Ascending aorta (tissue), 2 donors: Measurements from ENCODE around the gene RAF1. TPM values are rescaled to one million over a fixed set of nuclear protein-coding genes. Genes with fewer than 3 reads are reported as not detected.

Source experiments
- DNase-seq, 2 donors: peaks; one replicate each; pipeline ENCODE4 v3.0.0-alpha.2; 2019; ENCODE audit warnings: low spot score in 2 of 2
- H3K27ac ChIP-seq, 2 donors: fragments of 200-600 bp; sonication (generic); one replicate each; pipeline ENCODE4 v1.5.1; 2016 to 2017; ENCODE audit warnings: mild to moderate bottlenecking in 1 of 2
- H3K27me3 ChIP-seq: fragments of 200-600 bp; sonication (generic); one replicate; pipeline ENCODE4 v1.5.1; 2017
- H3K36me3 ChIP-seq, 2 donors: fragments of 200-600 bp; sonication (generic); one replicate each; pipeline ENCODE4 v1.5.1; 2016
- H3K4me1 ChIP-seq, 2 donors: fragments of 200-600 bp; sonication (generic); one replicate each; pipeline ENCODE4 v1.5.1; 2016 to 2017; ENCODE audit warnings: mild to moderate bottlenecking in 1 of 2
- H3K4me3 ChIP-seq, 2 donors: fragments of 200-600 bp; sonication (generic); one replicate each; pipeline ENCODE4 v1.5.1; 2016 to 2017; ENCODE audit warnings: mild to moderate bottlenecking in 1 of 2
- H3K9me3 ChIP-seq, 2 donors: fragments of 200-600 bp; sonication (generic); one replicate each; pipeline ENCODE4 v1.5.1; 2016
- intact Hi-C: fragments of 100-400 bp; cut with DNase I; formaldehyde crosslinking; loops from one replicate; pipeline ENCODE4 v1.15.1; 2023
- total RNA-seq: library from RNA; depleted of rRNA; stranded (reverse); fragments of >200 nt; gene quantifications from one replicate; pipeline ENCODE4 v1.1.0, GENCODE V29; 2016
- TF ChIP-seq, protein P1 (sequence below), 3 experiments: fragments of 200-600 bp in 2 of 3; fragments of 450-650 bp in 1 of 3; sonication (generic) in 2 of 3; IDR thresholded peaks; one replicate each; pipeline ENCODE4 v1.5.1; 2016 to 2019; ENCODE audit warnings: antibody characterized with exemption in 3 of 3, mild to moderate bottlenecking in 1 of 3, moderate library complexity in 1 of 3

Gene RAF1
- total RNA-seq, 1 donor from 2014 or later = 103 TPM

GRCh38 chr3:12658593-12659058, 5.3 kb downstream of the RAF1 start:
- intact Hi-C loops = loop anchor here (10.0 kb wide), 1 partner anchor 1236 kb away; no protein-coding TSS in a partner anchor
- peak overlapping the region; percentile 9 to 29 for H3K4me3 ChIP-seq
- H3K27ac ChIP-seq = peak overlapping the region; percentile 79 to 82
- no peak for DNase-seq
- H3K4me1 ChIP-seq = peaks cover 6 to 42% of the 10 kb centered on the region in 2 donors
- TF ChIP-seq, protein P1, sequence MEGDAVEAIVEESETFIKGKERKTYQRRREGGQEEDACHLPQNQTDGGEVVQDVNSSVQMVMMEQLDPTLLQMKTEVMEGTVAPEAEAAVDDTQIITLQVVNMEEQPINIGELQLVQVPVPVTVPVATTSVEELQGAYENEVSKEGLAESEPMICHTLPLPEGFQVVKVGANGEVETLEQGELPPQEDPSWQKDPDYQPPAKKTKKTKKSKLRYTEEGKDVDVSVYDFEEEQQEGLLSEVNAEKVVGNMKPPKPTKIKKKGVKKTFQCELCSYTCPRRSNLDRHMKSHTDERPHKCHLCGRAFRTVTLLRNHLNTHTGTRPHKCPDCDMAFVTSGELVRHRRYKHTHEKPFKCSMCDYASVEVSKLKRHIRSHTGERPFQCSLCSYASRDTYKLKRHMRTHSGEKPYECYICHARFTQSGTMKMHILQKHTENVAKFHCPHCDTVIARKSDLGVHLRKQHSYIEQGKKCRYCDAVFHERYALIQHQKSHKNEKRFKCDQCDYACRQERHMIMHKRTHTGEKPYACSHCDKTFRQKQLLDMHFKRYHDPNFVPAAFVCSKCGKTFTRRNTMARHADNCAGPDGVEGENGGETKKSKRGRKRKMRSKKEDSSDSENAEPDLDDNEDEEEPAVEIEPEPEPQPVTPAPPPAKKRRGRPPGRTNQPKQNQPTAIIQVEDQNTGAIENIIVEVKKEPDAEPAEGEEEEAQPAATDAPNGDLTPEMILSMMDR (IDR thresholded peaks at IDR 0.05) = no peak
- no peaks in the 10 kb centered on the region for H3K9me3 ChIP-seq
- H3K27me3 ChIP-seq = no peaks in the 10 kb centered on the region
- H3K36me3 ChIP-seq = no peaks in the 10 kb centered on the region

GRCh38 chr3:12656850-12657249, 7.1 kb downstream of the RAF1 start:
- Histone ChIP-seq H3K27me3 (no peaks in the 10 kb centered on the region), H3K27ac (peak overlapping the region in 1 of 2 donors; percentile 82), H3K36me3 (no peaks in the 10 kb centered on the region), H3K9me3 (no peaks in the 10 kb centered on the region), H3K4me3 (no peak overlapping the region), H3K4me1 (peaks cover 6 to 51% of the 10 kb centered on the region in 2 donors)
- DNase-seq = no peak
- TF ChIP-seq, protein P1 (IDR thresholded peaks at IDR 0.05) = no peak
- intact Hi-C loops = loop anchor here (10.0 kb wide), 1 partner anchor 1238 kb away; no protein-coding TSS in a partner anchor

GRCh38 chr3:12656193-12656592, 7.7 kb downstream of the RAF1 start:
- DNase-seq = no peak
- no peaks in the 10 kb centered on the region for H3K9me3 ChIP-seq
- H3K27ac ChIP-seq = peak overlapping the region; percentile 16 to 82
- TF ChIP-seq, protein P1 (IDR thresholded peaks at IDR 0.05) = no peak
- peaks cover 6 to 47% of the 10 kb centered on the region in 2 donors for H3K4me1 ChIP-seq
- no peak overlapping the region for H3K4me3 ChIP-seq
- no peaks in the 10 kb centered on the region for H3K36me3 ChIP-seq
- no peaks in the 10 kb centered on the region for H3K27me3 ChIP-seq
- intact Hi-C loops = loop anchor here (10.0 kb wide), 1 partner anchor 1239 kb away; no protein-coding TSS in a partner anchor

- Histone ChIP-seq H3K27me3 (no peaks in the 10 kb centered on the region), H3K9me3 (no peaks in the 10 kb centered on the region), H3K4me3 (no peak overlapping the region), H3K27ac (peak overlapping the region; percentile 16 to 24), H3K4me1 (peaks cover 6 to 50% of the 10 kb centered on the region in 2 donors), H3K36me3 (no peaks in the 10 kb centered on the region)
- intact Hi-C loops = loop anchor here (10.0 kb wide), 1 partner anchor 1239 kb away; no protein-coding TSS in a partner anchor
- TF ChIP-seq, protein P1 (IDR thresholded peaks at IDR 0.05) = no peak
- DNase-seq = no peak
Measured at GRCh38 chr3:12655701-12656100, 8.2 kb downstream of the RAF1 start.

DNA sequence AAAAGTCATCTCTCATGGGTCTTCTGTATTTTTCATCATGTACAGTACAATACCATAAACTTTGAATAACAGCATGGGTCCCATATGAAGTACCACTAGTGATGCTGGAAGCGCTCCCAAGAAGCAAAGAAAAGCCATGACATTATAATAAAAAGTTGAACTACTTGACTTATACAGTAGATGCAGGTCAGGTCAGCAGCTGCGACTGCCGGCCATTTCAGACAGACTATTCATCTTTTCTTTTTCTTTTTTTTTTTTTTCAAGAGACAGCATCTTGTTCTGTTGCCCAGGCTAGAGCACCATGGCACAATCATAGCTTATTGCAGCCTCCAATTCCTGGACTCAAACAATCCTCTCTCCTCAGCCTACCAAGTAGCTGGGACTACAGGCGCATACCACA, 10.2 kb downstream of the RAF1 start:
- intact Hi-C loops = loop anchor here (10.0 kb wide), 1 partner anchor 1241 kb away; no protein-coding TSS in a partner anchor
- no peak overlapping the region for H3K4me3 ChIP-seq
- H3K27me3 ChIP-seq = no peaks in the 10 kb centered on the region
- DNase-seq = no peak
- H3K4me1 ChIP-seq = peaks cover 0 to 39% of the 10 kb centered on the region in 2 donors
- TF ChIP-seq, protein P1 (IDR thresholded peaks at IDR 0.05) = no peak
- peak overlapping the region in 1 of 2 donors; percentile 1 for H3K27ac ChIP-seq
- H3K36me3 ChIP-seq = no peaks in the 10 kb centered on the region
- H3K9me3 ChIP-seq = no peaks in the 10 kb centered on the region
